WTC11 (cell line): Measurements from ENCODE around the gene PHOX2B.

ENCODE experiments used
- CTCF ChIP-seq: fragments of 200-600 bp; IDR thresholded peaks from 2 replicates; pipeline ENCODE4 v1.8.0; 2022; ENCODE audit warnings: antibody characterized with exemption
- IRF2 ChIP-seq: sonication (generic); formaldehyde crosslinking; IDR thresholded peaks from 2 replicates; pipeline ENCODE4 v1.8.0; 2022; ENCODE audit warnings: low read depth, missing genetic modification reagents, borderline replicate concordance
- NR1H2 ChIP-seq: sonication (generic); formaldehyde crosslinking; IDR thresholded peaks from 2 replicates; pipeline ENCODE4 v1.9.0; 2021; ENCODE audit warnings: mild to moderate bottlenecking, moderate library complexity, missing genetic modification reagents
- USF1 ChIP-seq: sonication (generic); formaldehyde crosslinking; IDR thresholded peaks from 2 replicates; pipeline ENCODE4 v1.8.0; 2022; ENCODE audit warnings: mild to moderate bottlenecking, missing genetic modification reagents
- ZBTB21 ChIP-seq: sonication (generic); formaldehyde crosslinking; IDR thresholded peaks from 2 replicates; pipeline ENCODE4 v1.8.1; 2023; ENCODE audit warnings: mild to moderate bottlenecking, missing genetic modification reagents, borderline replicate concordance
- ZNF138 ChIP-seq: sonication (generic); formaldehyde crosslinking; conservative IDR thresholded peaks from 2 replicates; pipeline ENCODE4 v1.8.1; 2022; ENCODE audit warnings: mild to moderate bottlenecking, moderate library complexity, missing genetic modification reagents
- ZNF232 ChIP-seq: sonication (generic); formaldehyde crosslinking; IDR thresholded peaks from 2 replicates; pipeline ENCODE4 v1.8.0; 2022; ENCODE audit warnings: mild to moderate bottlenecking, missing genetic modification reagents
- TF ChIP-seq, protein P1 (sequence below): sonication (generic); formaldehyde crosslinking; IDR thresholded peaks from 2 replicates; pipeline ENCODE4 v1.8.1; 2022; ENCODE audit warnings: low read depth, missing genetic modification reagents, borderline replicate concordance

DNA sequence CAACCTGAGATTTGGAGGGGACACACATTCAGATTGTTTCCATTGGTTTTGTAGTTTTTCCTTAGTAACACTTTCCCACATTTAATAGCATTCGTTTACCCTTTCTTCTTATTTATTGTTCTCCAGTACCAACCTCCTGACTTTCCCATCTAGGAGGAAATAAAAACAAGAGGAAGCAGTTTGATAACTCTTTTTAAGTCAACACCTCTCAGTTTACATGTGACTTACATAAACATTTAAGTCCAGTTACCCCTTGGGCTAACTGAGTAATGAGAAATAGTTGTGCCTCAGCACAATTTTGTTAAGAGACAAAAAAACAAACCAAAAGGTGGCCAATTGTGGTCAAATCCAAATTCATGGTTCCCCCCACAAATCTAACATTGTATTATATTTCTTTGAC, 34.8 kb downstream of the PHOX2B start:
- TF ChIP-seq CTCF, result no peak
- TF ChIP-seq, protein P1, sequence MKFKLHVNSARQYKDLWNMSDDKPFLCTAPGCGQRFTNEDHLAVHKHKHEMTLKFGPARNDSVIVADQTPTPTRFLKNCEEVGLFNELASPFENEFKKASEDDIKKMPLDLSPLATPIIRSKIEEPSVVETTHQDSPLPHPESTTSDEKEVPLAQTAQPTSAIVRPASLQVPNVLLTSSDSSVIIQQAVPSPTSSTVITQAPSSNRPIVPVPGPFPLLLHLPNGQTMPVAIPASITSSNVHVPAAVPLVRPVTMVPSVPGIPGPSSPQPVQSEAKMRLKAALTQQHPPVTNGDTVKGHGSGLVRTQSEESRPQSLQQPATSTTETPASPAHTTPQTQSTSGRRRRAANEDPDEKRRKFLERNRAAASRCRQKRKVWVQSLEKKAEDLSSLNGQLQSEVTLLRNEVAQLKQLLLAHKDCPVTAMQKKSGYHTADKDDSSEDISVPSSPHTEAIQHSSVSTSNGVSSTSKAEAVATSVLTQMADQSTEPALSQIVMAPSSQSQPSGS (CRISPR knock-in tag), result no peak
- TF ChIP-seq ZNF138, result no peak
- no peak for TF ChIP-seq USF1 (CRISPR knock-in tag)
- no peak for TF ChIP-seq ZBTB21 (CRISPR knock-in tag)
- no peak for TF ChIP-seq IRF2 (CRISPR knock-in tag)
- TF ChIP-seq ZNF232 (CRISPR knock-in tag), result no peak
- TF ChIP-seq NR1H2, result no peak
